ENCODE results near the gene TRMT44. TPM values are rescaled to one million over a fixed set of nuclear protein-coding genes. Genes with fewer than 3 reads are reported as not detected.

Gene TRMT44
- total and polyA plus RNA-seq, 2 of the 13 experiments (the other 11 are each of a cell fraction or from before 2014, with no cell fraction given), result 5.8 to 8.6 TPM

- TF ChIP-seq DBP (CRISPR knock-in tag; IDR thresholded peaks at IDR 0.05; ENCODE audit: not compliant biosample characterization) (no peak), HBP1 (CRISPR knock-in tag; IDR thresholded peaks at IDR 0.05; ENCODE audit: low read depth) (no peak), STAG1 (CRISPR knock-in tag; IDR thresholded peaks at IDR 0.05) (no peak), CREB3 (CRISPR knock-in tag; IDR thresholded peaks at IDR 0.05) (no peak), FOXC1 (CRISPR knock-in tag; IDR thresholded peaks at IDR 0.05; ENCODE audit: borderline replicate concordance) (no peak; the same call in 1 of the 2 replicates), STAT6 (CRISPR knock-in tag; IDR thresholded peaks at IDR 0.05; ENCODE audit: borderline replicate concordance) (no peak), MAFF (IDR thresholded peaks at IDR 0.05; ENCODE audit: low read depth, low read length) (no peak), CEBPB (IDR thresholded peaks at IDR 0.05; ENCODE audit: borderline replicate concordance, low read depth, low read length) (peak; percentile 55), FOXP1 (IDR thresholded peaks at IDR 0.05) (no peak), FOXP1 (CRISPR knock-in tag; IDR thresholded peaks at IDR 0.05) (no peak), ZNF569 (CRISPR knock-in tag; IDR thresholded peaks at IDR 0.05; ENCODE audit: borderline replicate concordance) (no peak), ERF (CRISPR knock-in tag; IDR thresholded peaks at IDR 0.05) (no peak), TRIM22 (IDR thresholded peaks at IDR 0.05) (no peak), ZNF598 (CRISPR knock-in tag; IDR thresholded peaks at IDR 0.05; ENCODE audit: borderline replicate concordance) (no peak), ZBED4 (CRISPR knock-in tag; IDR thresholded peaks at IDR 0.05; ENCODE audit: borderline replicate concordance) (no peak), GRHL1 (CRISPR knock-in tag; conservative IDR thresholded peaks at IDR 0.05) (no peak)
Measured at GRCh38 chr4:8439914-8440491, 574 bp upstream of the TRMT44 start (continued).
